Mononuclear cell (primary cell): ENCODE measurements around the gene NRG3. TPM values are rescaled to one million over a fixed set of nuclear protein-coding genes. Genes with fewer than 3 reads are reported as not detected.

Source experiments
- H3K27me3 ChIP-seq: 2 replicates; pipeline ENCODE4 v1.6.0; 2011; ENCODE audit warnings: low read length, control low read depth; ENCODE audit not compliant: insufficient read depth
- H3K4me1 ChIP-seq: 2 replicates; pipeline ENCODE4 v1.5.1; 2011; ENCODE audit warnings: mild to moderate bottlenecking, low read length, control low read depth; ENCODE audit not compliant: insufficient read depth
- H3K4me3 ChIP-seq: 2 replicates; pipeline ENCODE4 v1.5.1; 2011; ENCODE audit warnings: mild to moderate bottlenecking, low read length, moderate library complexity
- H3K9me3 ChIP-seq: 2 replicates; pipeline ENCODE4 v1.5.1; 2011; ENCODE audit warnings: low read depth, mild to moderate bottlenecking, control low read depth, low read length
- total RNA-seq: library from RNA; depleted of rRNA; stranded (reverse); fragments of >200 nt; gene quantifications from one replicate; pipeline ENCODE4 v1.2.3, GENCODE V29; 2012

The NRG3 gene
- total RNA-seq, 1 donor = not detected

GRCh38 chr10:82256275-82256674 is 381.3 kb downstream of the NRG3 start:
- Histone ChIP-seq H3K9me3 (no peaks in the 10 kb centered on the region), H3K27me3 (no peaks in the 10 kb centered on the region), H3K4me3 (no peak overlapping the region), H3K4me1 (no peaks in the 10 kb centered on the region)

- Histone ChIP-seq H3K9me3 (no peaks in the 10 kb centered on the region), H3K4me1 (no peaks in the 10 kb centered on the region), H3K4me3 (no peak overlapping the region), H3K27me3 (no peaks in the 10 kb centered on the region)
These were observed 391.4 kb downstream of the NRG3 start for GRCh38 chr10:82266438-82266837.

GRCh38 chr10:82267014-82267413 is 392.0 kb downstream of the NRG3 start:
- Histone ChIP-seq H3K27me3 (no peaks in the 10 kb centered on the region), H3K9me3 (no peaks in the 10 kb centered on the region), H3K4me1 (no peaks in the 10 kb centered on the region), H3K4me3 (no peak overlapping the region)

- no peaks in the 10 kb centered on the region for H3K27me3 ChIP-seq
- no peaks in the 10 kb centered on the region for H3K9me3 ChIP-seq
- no peak overlapping the region for H3K4me3 ChIP-seq
- no peaks in the 10 kb centered on the region for H3K4me1 ChIP-seq
These were observed 392.5 kb downstream of the NRG3 start for GRCh38 chr10:82267465-82267864.

GRCh38 chr10:82267960-82268359 is 393.0 kb downstream of the NRG3 start:
- Histone ChIP-seq H3K27me3 (no peaks in the 10 kb centered on the region), H3K9me3 (no peaks in the 10 kb centered on the region), H3K4me3 (no peak overlapping the region), H3K4me1 (no peaks in the 10 kb centered on the region)

- H3K27me3 ChIP-seq = no peaks in the 10 kb centered on the region
- H3K4me1 ChIP-seq = no peaks in the 10 kb centered on the region
- no peak overlapping the region for H3K4me3 ChIP-seq
- no peaks in the 10 kb centered on the region for H3K9me3 ChIP-seq
These were observed 402.6 kb downstream of the NRG3 start for GRCh38 chr10:82277591-82277990.

GRCh38 chr10:82278401-82279182 is 403.6 kb downstream of the NRG3 start:
- Histone ChIP-seq H3K9me3 (no peaks in the 10 kb centered on the region), H3K4me3 (no peak overlapping the region), H3K4me1 (no peaks in the 10 kb centered on the region), H3K27me3 (no peaks in the 10 kb centered on the region)

GRCh38 chr10:82282782-82283456 is 407.9 kb downstream of the NRG3 start:
- H3K4me3 ChIP-seq = no peak overlapping the region
- no peaks in the 10 kb centered on the region for H3K27me3 ChIP-seq
- no peaks in the 10 kb centered on the region for H3K9me3 ChIP-seq
- no peaks in the 10 kb centered on the region for H3K4me1 ChIP-seq

GRCh38 chr10:82284180-82284579 is 409.2 kb downstream of the NRG3 start:
- Histone ChIP-seq H3K4me3 (no peak overlapping the region), H3K27me3 (no peaks in the 10 kb centered on the region), H3K9me3 (no peaks in the 10 kb centered on the region), H3K4me1 (no peaks in the 10 kb centered on the region)

- no peaks in the 10 kb centered on the region for H3K4me1 ChIP-seq
- no peaks in the 10 kb centered on the region for H3K9me3 ChIP-seq
- no peaks in the 10 kb centered on the region for H3K27me3 ChIP-seq
- no peak overlapping the region for H3K4me3 ChIP-seq
These were observed 413.5 kb downstream of the NRG3 start for GRCh38 chr10:82288461-82288881.

GRCh38 chr10:82289945-82290344 is 415.0 kb downstream of the NRG3 start:
- H3K9me3 ChIP-seq = no peaks in the 10 kb centered on the region
- H3K4me1 ChIP-seq = no peaks in the 10 kb centered on the region
- H3K4me3 ChIP-seq = no peak overlapping the region
- no peaks in the 10 kb centered on the region for H3K27me3 ChIP-seq

- Histone ChIP-seq H3K27me3 (no peaks in the 10 kb centered on the region), H3K9me3 (no peaks in the 10 kb centered on the region), H3K4me3 (no peak overlapping the region), H3K4me1 (no peaks in the 10 kb centered on the region)
These were observed 419.9 kb downstream of the NRG3 start for GRCh38 chr10:82294874-82295378.

GRCh38 chr10:82308641-82309040 is 433.6 kb downstream of the NRG3 start:
- Histone ChIP-seq H3K9me3 (no peaks in the 10 kb centered on the region), H3K27me3 (no peaks in the 10 kb centered on the region), H3K4me1 (no peaks in the 10 kb centered on the region), H3K4me3 (no peak overlapping the region)

- Histone ChIP-seq H3K4me1 (no peaks in the 10 kb centered on the region), H3K4me3 (no peak overlapping the region), H3K9me3 (no peaks in the 10 kb centered on the region), H3K27me3 (no peaks in the 10 kb centered on the region)
These were observed 435.8 kb downstream of the NRG3 start for GRCh38 chr10:82310839-82311238.

GRCh38 chr10:82313401-82313800 is 438.4 kb downstream of the NRG3 start:
- H3K4me1 ChIP-seq = no peaks in the 10 kb centered on the region
- no peaks in the 10 kb centered on the region for H3K27me3 ChIP-seq
- no peaks in the 10 kb centered on the region for H3K9me3 ChIP-seq
- H3K4me3 ChIP-seq = no peak overlapping the region
